HepG2 (cell line): ENCODE measurements around the gene FOXA1. TPM values are rescaled to one million over a fixed set of nuclear protein-coding genes. Genes with fewer than 3 reads are reported as not detected.

Experiments
- ATAC-seq: fragments of 200-7000 bp; cut with Tn5 transposase; 3 replicates; pipeline ENCODE4 v1.9.1; 2020; ENCODE audit warnings: mild to moderate bottlenecking, moderate library complexity
- BruUV-seq: library from RNA; stranded (reverse); fragments of 400-500 nt; replicated peaks from 2 replicates; lab custom pipeline; 2021; lab: Mats Ljungman, UMichigan
- CTCF ChIA-PET: fragments of 300-600 bp; formaldehyde crosslinking; extraction: SDS; loops from one replicate; lab custom pipeline; 2021; ENCODE audit warnings: low total read pairs, inconsistent platforms, low intra/inter-chr PET ratio; lab: Yijun Ruan, JAX
- POLR2A ChIA-PET: fragments of 350-600 bp; sonication (Branson Sonifier 250); formaldehyde crosslinking; loops from one replicate; lab custom pipeline; 2020; ENCODE audit warnings: antibody characterized with exemption, inconsistent platforms; lab: Yijun Ruan, JAX
- DNase-seq: peaks from one replicate; pipeline ENCODE4 v3.0.0-alpha.2; 2015; ENCODE audit warnings: low spot score
- FAIRE-seq: peaks from 3 replicates; lab custom pipeline; 2011; peaks lifted over from hg19 to GRCh38; lab: Jason Lieb, UNC
- H2AFZ ChIP-seq: one replicate; pipeline ENCODE4 v1.6.1; 2011; ENCODE audit warnings: low read length, inconsistent platforms
- H3K27ac ChIP-seq: fragments of 300-600 bp; 3 replicates; pipeline ENCODE4 v1.8.0; 2011; ENCODE audit warnings: mixed run types, mild to moderate bottlenecking, mixed read lengths, low read length, inconsistent platforms; ENCODE audit not compliant: insufficient read depth; ENCODE audit errors: extremely low read length
- H3K27me3 ChIP-seq, 2 experiments: fragments of 200-600 bp in 1 of 2; 2 replicates in 1 of 2; 3 replicates in 1 of 2; pipeline versions ENCODE4 v1.6.0 to v1.8.0; 2011; ENCODE audit warnings: low read length in 2 of 2, mild to moderate bottlenecking in 2 of 2, moderate library complexity in 2 of 2, inconsistent platforms in 1 of 2; ENCODE audit not compliant: insufficient read depth in 2 of 2, control insufficient read depth in 1 of 2
- H3K36me3 ChIP-seq, 2 experiments: fragments of 200-600 bp in 1 of 2; replicated peaks in 1 of 2; 2 replicates in 1 of 2; 3 replicates in 1 of 2; pipeline versions ENCODE4 v1.5.1 to v1.8.0; 2011; ENCODE audit warnings: low read length in 2 of 2, inconsistent platforms in 1 of 2; ENCODE audit not compliant: insufficient read depth in 2 of 2, control insufficient read depth in 1 of 2
- H3K4me1 ChIP-seq: 2 replicates; pipeline ENCODE4 v1.5.1; 2012; ENCODE audit warnings: low read length, inconsistent platforms; ENCODE audit not compliant: insufficient read depth
- H3K4me2 ChIP-seq: 2 replicates; pipeline ENCODE4 v1.6.0; 2011; ENCODE audit warnings: low read depth, low read length, inconsistent platforms
- H3K4me3 ChIP-seq, 3 experiments: fragments of 200-600 bp in 1 of 3; sonication (generic), shearing (Covaris generic) in 1 of 3; replicated peaks in 1 of 3; 2 replicates each; pipeline ENCODE4 v1.5.1; 2011 to 2016; ENCODE audit warnings: low read length in 3 of 3, inconsistent platforms in 2 of 3, low read depth in 2 of 3, mild to moderate bottlenecking in 2 of 3, control low read depth in 1 of 3, mixed read lengths in 1 of 3; ENCODE audit not compliant: insufficient read depth in 1 of 3
- H3K79me2 ChIP-seq: one replicate; pipeline ENCODE4 v1.6.1; 2011; ENCODE audit warnings: low read length, inconsistent platforms; ENCODE audit not compliant: insufficient read depth
- H3K9ac ChIP-seq: 2 replicates; pipeline ENCODE4 v1.6.0; 2011; ENCODE audit warnings: mild to moderate bottlenecking, low read depth, low read length, inconsistent platforms; ENCODE audit not compliant: insufficient read depth
- H3K9me3 ChIP-seq: 2 replicates; pipeline ENCODE4 v1.5.1; 2012; ENCODE audit warnings: mild to moderate bottlenecking, low read length
- H4K20me1 ChIP-seq: 2 replicates; pipeline ENCODE4 v1.6.0; 2011; ENCODE audit warnings: inconsistent platforms, mild to moderate bottlenecking, low read length, moderate library complexity; ENCODE audit not compliant: insufficient read depth
- AKNA ChIP-seq: sonication (generic); formaldehyde crosslinking; IDR thresholded peaks from 2 replicates; pipeline ENCODE4 v1.4.0; 2020; ENCODE audit warnings: missing genetic modification reagents, borderline replicate concordance
- EHMT2 ChIP-seq: fragments of 200-600 bp; sonication (generic); IDR thresholded peaks from 2 replicates; pipeline ENCODE4 v1.7.0; 2017; ENCODE audit warnings: antibody characterized with exemption, low read depth, low read length, borderline replicate concordance
- HMGXB4 ChIP-seq, 2 experiments: sonication (generic) in 1 of 2; formaldehyde crosslinking in 1 of 2; IDR thresholded peaks; 2 replicates each; pipeline versions ENCODE4 v1.4.0 to v1.6.1; 2018 to 2020; ENCODE audit warnings: missing genetic modification reagents in 2 of 2, borderline replicate concordance in 1 of 2, low read depth in 1 of 2, mild to moderate bottlenecking in 1 of 2, missing biosample characterization in 1 of 2
- HOMEZ ChIP-seq: IDR thresholded peaks from 2 replicates; pipeline ENCODE4 v1.6.1; 2016; ENCODE audit warnings: low read depth
- KDM5A ChIP-seq: fragments of 200-600 bp; sonication (generic); IDR thresholded peaks from 2 replicates; pipeline ENCODE4 v1.7.0; 2018; ENCODE audit warnings: antibody characterized with exemption, mild to moderate bottlenecking, low read length, borderline replicate concordance
- REPIN1 ChIP-seq: sonication (generic); formaldehyde crosslinking; IDR thresholded peaks from 2 replicates; pipeline ENCODE4 v1.8.0; 2022; ENCODE audit warnings: missing genetic modification reagents, low read depth, mild to moderate bottlenecking, borderline replicate concordance
- SNAPC2 ChIP-seq: sonication (generic); formaldehyde crosslinking; IDR thresholded peaks from 2 replicates; pipeline ENCODE4 v1.8.1; 2022; ENCODE audit warnings: mild to moderate bottlenecking, missing genetic modification reagents
- ZBTB43 ChIP-seq: sonication (generic); formaldehyde crosslinking; conservative IDR thresholded peaks from 2 replicates; pipeline ENCODE4 v1.4.0; 2020; ENCODE audit warnings: missing genetic modification reagents
- ZFAT ChIP-seq: sonication (generic); formaldehyde crosslinking; conservative IDR thresholded peaks from 2 replicates; pipeline ENCODE4 v1.8.1; 2023; ENCODE audit warnings: missing genetic modification reagents, inconsistent platforms
- ZNF232 ChIP-seq: sonication (generic); formaldehyde crosslinking; IDR thresholded peaks from 2 replicates; pipeline ENCODE4 v1.4.0; 2020; ENCODE audit warnings: missing genetic modification reagents, borderline replicate concordance
- ZNF335 ChIP-seq: sonication (generic); formaldehyde crosslinking; IDR thresholded peaks from 2 replicates; pipeline ENCODE4 v1.4.0; 2020; ENCODE audit warnings: missing genetic modification reagents
- ZNF841 ChIP-seq: sonication (generic); formaldehyde crosslinking; IDR thresholded peaks from 2 replicates; pipeline ENCODE4 v1.8.1; 2023; ENCODE audit warnings: missing genetic modification reagents, borderline replicate concordance
- WGBS: methylation state at CpG from one replicate; pipeline ENCODE4 v1.1.6; 2017; ENCODE audit warnings: low lambda C conversion rate; 5-methylcytosine and 5-hydroxymethylcytosine counted together
- in situ Hi-C: cut with HindIII; loops from 2 replicates; pipeline ENCODE4 v1.10.0; 2017; ENCODE audit warnings: low pct_unique_long_range_greater_than_20kb; ENCODE audit not compliant: extremely low pct_ligation_motif_present
- intact Hi-C: fragments of 100-400 bp; cut with micrococcal nuclease; formaldehyde crosslinking; loops from one replicate; pipeline ENCODE4 v1.10.0; 2022; ENCODE audit not compliant: unreplicated experiment
- polyA plus RNA-seq, 8 experiments: library from polyadenylated mRNA; depleted of rRNA in 3 of 8; stranded (reverse) in 7 of 8; unstranded in 1 of 8; fragments of >200 nt; fragmentation: Illumina TruSeq in 4 of 8; extraction: Trizol in 4 of 8; gene quantifications; 2 replicates each; pipeline versions ENCODE4 v1.2.1 to v1.2.3, GENCODE V29; 2011 to 2016; ENCODE audit warnings: low read depth in 4 of 8, missing spikeins in 1 of 8, mixed read lengths in 1 of 8; ENCODE audit not compliant: insufficient read depth in 1 of 8
- total RNA-seq, 5 experiments: library from RNA; depleted of rRNA; stranded (reverse); fragments of >200 nt; fragmentation: Illumina TruSeq; extraction: Trizol; gene quantifications; 2 replicates each; pipeline ENCODE4 v1.2.3, GENCODE V29; 2016; ENCODE audit warnings: low read depth in 1 of 5

FOXA1 gene
- total and polyA plus RNA-seq, 2 of the 13 experiments (the other 11 are each of a cell fraction or from before 2014, with no cell fraction given) = 43.4 to 58.6 TPM

- peak; percentile 50 for DNase-seq
- H3K27ac ChIP-seq = peak overlapping the region; percentile 14
- H3K27me3 ChIP-seq = no peaks in the 10 kb centered on the region
- no peaks in the 10 kb centered on the region for H4K20me1 ChIP-seq
- H2AFZ ChIP-seq = no peak overlapping the region
- no peak overlapping the region for H3K9ac ChIP-seq
- H3K4me1 ChIP-seq = peaks cover 36% of the 10 kb centered on the region
- H3K9me3 ChIP-seq = peaks cover 22% of the 10 kb centered on the region
- peak; percentile 26; the same call in 2 of the 3 replicates for ATAC-seq
- no peaks in the 10 kb centered on the region for H3K79me2 ChIP-seq
- WGBS = 99% methylated on average over 1 of the region's 1 CpG
- BruUV-seq = no TSS peak
- TF ChIP-seq HMGXB4 (CRISPR knock-in tag; IDR thresholded peaks at IDR 0.05; ENCODE audit: borderline replicate concordance in 1 of 2, low read depth in 1 of 2) (0 out of 4 replicates have a peak, but pooled peaks of 1 of the 2 experiments have one; percentile 3), EHMT2 (peak; percentile 42; the same call in 1 of the 2 replicates), KDM5A (no peak), ZBTB43 (CRISPR knock-in tag) (0 out of 2 replicates have a peak, but pooled peaks have one; percentile 35), AKNA (CRISPR knock-in tag) (0 out of 2 replicates have a peak, but pooled peaks have one; percentile 23), ZNF335 (CRISPR knock-in tag) (no peak), SNAPC2 (CRISPR knock-in tag) (no peak), HOMEZ (0 out of 2 replicates have a peak, but pooled peaks have one; percentile 21), REPIN1 (CRISPR knock-in tag) (no peak), ZFAT (0 out of 2 replicates have a peak, but pooled peaks have one; percentile 52), ZNF841 (CRISPR knock-in tag) (no peak), ZNF232 (peak; percentile 62; the same call in 1 of the 2 replicates)
- POLR2A ChIA-PET = interaction anchor here (0.7 to 2.6 kb wide), 5 partner anchors 7 to 247 kb away, joined by 3 to 14 read pairs (median 3); partner anchors contain the start of genes FOXA1 and TTC6
- CTCF ChIA-PET = no interaction called here
- in situ Hi-C loops (no loop called here), intact Hi-C loops (no loop called here)
- no peak overlapping the region for H3K4me2 ChIP-seq
- peaks cover 0 to 6% of the 10 kb centered on the region in 2 experiments; a peak in 3 of 5 replicates for H3K36me3 ChIP-seq
- H3K4me3 ChIP-seq = no peak overlapping the region
- FAIRE-seq = no peak
Observed at GRCh38 chr14:37618498-37619028, 23.5 kb upstream of the FOXA1 start.
